ENCODE measurements around the gene IBA57. TPM values are rescaled to one million over a fixed set of nuclear protein-coding genes. Genes with fewer than 3 reads are reported as not detected.

Gene IBA57
- total and polyA plus RNA-seq, 11 donors, result 4.8 to 18.6 (median 11.8) TPM

- 43 to 56% (median 48%) methylated on average over 20 of the region's 20 CpGs for WGBS, 4 donors
- Histone ChIP-seq H3K4me3 (peak overlapping the region in 11 of 12 donors; percentile 31 to 88 (median 74)), H3K27me3 (peaks cover 0 to 14% (median 0%) of the 10 kb centered on the region in 9 donors), H3K27ac (peak overlapping the region; percentile 57 to 100 (median 98)), H3K9me3 (no peaks in the 10 kb centered on the region), H3K36me3 (peaks cover 0 to 4% (median 0%) of the 10 kb centered on the region in 9 donors), H3K4me1 (peaks cover 0 to 57% (median 43%) of the 10 kb centered on the region in 12 donors)
- ATAC-seq (no peak), DNase-seq (peak in 2 of 5 donors; percentile 30 to 48)
- intact Hi-C loops (cut with DNase I), result loop anchor here in 9 of 10 donors (1.0 to 5.0 kb wide), 6 partner anchors 23 to 57 kb away; partner anchors contain the start of genes GUK1 (in 6 of the 9), OBSCN (in 3 of the 9) and MRPL55 (in 1 of the 9)
- TF ChIP-seq POLR2A (IDR thresholded peaks at IDR 0.05), result no peak
- TF ChIP-seq, protein P1, sequence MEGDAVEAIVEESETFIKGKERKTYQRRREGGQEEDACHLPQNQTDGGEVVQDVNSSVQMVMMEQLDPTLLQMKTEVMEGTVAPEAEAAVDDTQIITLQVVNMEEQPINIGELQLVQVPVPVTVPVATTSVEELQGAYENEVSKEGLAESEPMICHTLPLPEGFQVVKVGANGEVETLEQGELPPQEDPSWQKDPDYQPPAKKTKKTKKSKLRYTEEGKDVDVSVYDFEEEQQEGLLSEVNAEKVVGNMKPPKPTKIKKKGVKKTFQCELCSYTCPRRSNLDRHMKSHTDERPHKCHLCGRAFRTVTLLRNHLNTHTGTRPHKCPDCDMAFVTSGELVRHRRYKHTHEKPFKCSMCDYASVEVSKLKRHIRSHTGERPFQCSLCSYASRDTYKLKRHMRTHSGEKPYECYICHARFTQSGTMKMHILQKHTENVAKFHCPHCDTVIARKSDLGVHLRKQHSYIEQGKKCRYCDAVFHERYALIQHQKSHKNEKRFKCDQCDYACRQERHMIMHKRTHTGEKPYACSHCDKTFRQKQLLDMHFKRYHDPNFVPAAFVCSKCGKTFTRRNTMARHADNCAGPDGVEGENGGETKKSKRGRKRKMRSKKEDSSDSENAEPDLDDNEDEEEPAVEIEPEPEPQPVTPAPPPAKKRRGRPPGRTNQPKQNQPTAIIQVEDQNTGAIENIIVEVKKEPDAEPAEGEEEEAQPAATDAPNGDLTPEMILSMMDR (IDR thresholded peaks at IDR 0.05), result no peak
Measured at GRCh38 chr1:228164561-228165371, 838 bp upstream of the IBA57 start.

- peaks cover 0 to 51% (median 41%) of the 10 kb centered on the region in 12 donors for H3K4me1 ChIP-seq
- H3K9me3 ChIP-seq, result no peaks in the 10 kb centered on the region
- H3K27me3 ChIP-seq, result peaks cover 0 to 10% (median 0%) of the 10 kb centered on the region in 9 donors
- peak overlapping the region; percentile 33 to 88 (median 74) for H3K4me3 ChIP-seq
- 16 to 28% (median 21%) methylated on average over 6 to 26 of the region's 26 CpGs for WGBS, 4 donors
- TF ChIP-seq POLR2A (IDR thresholded peaks at IDR 0.05), result no peak
- TF ChIP-seq, protein P1 (IDR thresholded peaks at IDR 0.05), result peak in 11 of 12 donors; percentile 16 to 57 (median 34)
- peak; percentile 17 to 83 (median 36) for ATAC-seq
- peak overlapping the region; percentile 89 to 100 (median 100) for H3K27ac ChIP-seq
- H3K36me3 ChIP-seq, result peaks cover 0 to 4% (median 0%) of the 10 kb centered on the region in 9 donors
- DNase-seq, result peak; percentile 75 to 90 (median 80)
- intact Hi-C loops (cut with DNase I), result loop anchor here in 8 of 10 donors (1.0 to 5.0 kb wide), 5 partner anchors 34 to 59 kb away; partner anchors contain the start of genes OBSCN (in 6 of the 8) and MRPL55 (in 1 of the 8)
Measured at GRCh38 chr1:228166170-228166936, 749 bp downstream of the IBA57 start.

GRCh38 chr1:228168563-228169270 is 3.1 kb downstream of the IBA57 start:
- peak overlapping the region in 4 of 12 donors; percentile 89 to 100 (median 98) for H3K27ac ChIP-seq
- no peaks in the 10 kb centered on the region for H3K9me3 ChIP-seq
- WGBS, 4 donors, result 75 to 87% (median 80%) methylated on average over 11 to 12 of the region's 12 CpGs
- H3K4me3 ChIP-seq, result no peak overlapping the region
- no peak for ATAC-seq
- DNase-seq, result peak in 1 of 5 donors; percentile 12
- H3K4me1 ChIP-seq, result peaks cover 0 to 28% (median 18%) of the 10 kb centered on the region in 12 donors
- intact Hi-C loops (cut with DNase I), result loop anchor here in 7 of 10 donors (5.0 kb wide), 3 partner anchors 36 to 61 kb away; partner anchors contain the start of genes OBSCN (in 3 of the 7) and MRPL55 (in 1 of the 7)
- H3K27me3 ChIP-seq, result no peaks in the 10 kb centered on the region
- H3K36me3 ChIP-seq, result peaks cover 0 to 4% (median 0%) of the 10 kb centered on the region in 9 donors
- TF ChIP-seq, protein P1 (IDR thresholded peaks at IDR 0.05), result no peak
- no peak for TF ChIP-seq POLR2A (IDR thresholded peaks at IDR 0.05)
